H1 (cell line): ENCODE results near the gene MTARC2. TPM values are rescaled to one million over a fixed set of nuclear protein-coding genes. Genes with fewer than 3 reads are reported as not detected.

Experiments used
- CTCF ChIA-PET: fragments of 300-600 bp; sonication (Branson Sonifier 250); formaldehyde crosslinking; loops from one replicate; lab custom pipeline; 2021; ENCODE audit not compliant: partially characterized antibody; lab: Charles Lee
- POLR2A ChIA-PET: fragments of 300-600 bp; sonication (Branson Sonifier 250); formaldehyde crosslinking; loops from one replicate; lab custom pipeline; 2021; ENCODE audit warnings: inconsistent platforms; ENCODE audit not compliant: partially characterized antibody; lab: Charles Lee
- DNase-seq, 2 experiments: peaks; one replicate each; pipeline versions ENCODE4 v3.0.0 to v3.0.0-alpha.2; 2010 to 2022; ENCODE audit warnings: low spot score in 2 of 2, low read depth in 1 of 2, mixed read lengths in 1 of 2
- FAIRE-seq: peaks from 2 replicates; lab custom pipeline; 2011; peaks lifted over from hg19 to GRCh38; lab: Jason Lieb, UNC
- H2AFZ ChIP-seq: 2 replicates; pipeline ENCODE4 v1.8.1; 2012; ENCODE audit warnings: low read length, inconsistent platforms
- H2AK5ac ChIP-seq: 2 replicates; pipeline ENCODE4 v1.6.1; 2013; ENCODE audit warnings: low read depth, low read length
- H2BK120ac ChIP-seq: replicated peaks from 2 replicates; pipeline ENCODE3; 2013; ENCODE audit warnings: low read depth, low read length, inconsistent platforms
- H2BK12ac ChIP-seq: 2 replicates; pipeline ENCODE4 v1.6.1; 2013; ENCODE audit warnings: low read depth, low read length
- H2BK15ac ChIP-seq: 2 replicates; pipeline ENCODE4 v1.6.1; 2013; ENCODE audit warnings: low read length
- H2BK20ac ChIP-seq: 2 replicates; pipeline ENCODE4 v1.6.1; 2013; ENCODE audit warnings: low read length
- H2BK5ac ChIP-seq: 2 replicates; pipeline ENCODE4 v1.6.1; 2013; ENCODE audit warnings: low read depth, low read length
- H3K14ac ChIP-seq: 2 replicates; pipeline ENCODE4 v1.6.1; 2013; ENCODE audit warnings: inconsistent platforms; ENCODE audit not compliant: insufficient read length
- H3K18ac ChIP-seq: 2 replicates; pipeline ENCODE4 v1.6.1; 2013; ENCODE audit warnings: low read length; ENCODE audit errors: extremely low read depth
- H3K23ac ChIP-seq: 2 replicates; pipeline ENCODE4 v1.6.1; 2013; ENCODE audit warnings: inconsistent platforms; ENCODE audit not compliant: insufficient read length
- H3K23me2 ChIP-seq: 2 replicates; pipeline ENCODE4 v1.6.1; 2013; ENCODE audit warnings: low read depth, low read length
- H3K27ac ChIP-seq: 2 replicates; pipeline ENCODE4 v1.6.1; 2011; ENCODE audit warnings: low read depth, low read length, inconsistent platforms
- H3K27me3 ChIP-seq, 4 experiments: replicated peaks in 1 of 4; 1 replicate in 1 of 4; 2 replicates in 3 of 4; pipeline versions ENCODE4 v1.6.1 to v1.8.1; 2011 to 2013; ENCODE audit warnings: low read length in 3 of 4, mild to moderate bottlenecking in 3 of 4, inconsistent platforms in 2 of 4, mixed read lengths in 2 of 4, moderate library complexity in 1 of 4; ENCODE audit not compliant: control insufficient read depth in 3 of 4, insufficient read depth in 3 of 4; ENCODE audit errors: extremely low read depth in 1 of 4
- H3K36me3 ChIP-seq, 4 experiments: 2 replicates each; pipeline versions ENCODE4 v1.6.1 to v1.8.1; 2011 to 2013; ENCODE audit warnings: mild to moderate bottlenecking in 4 of 4, low read length in 3 of 4, moderate library complexity in 2 of 4, control low read depth in 1 of 4, inconsistent platforms in 1 of 4; ENCODE audit not compliant: insufficient read depth in 4 of 4, control insufficient read depth in 2 of 4
- H3K4ac ChIP-seq: replicated peaks from 2 replicates; pipeline ENCODE3; 2013; ENCODE audit warnings: low read length, low read depth, mixed read lengths, inconsistent platforms; ENCODE audit not compliant: insufficient read length
- H3K4me1 ChIP-seq, 4 experiments: replicated peaks in 1 of 4; 1 replicate in 1 of 4; 2 replicates in 3 of 4; pipeline versions ENCODE4 v1.6.1 to v1.8.1; 2011 to 2013; ENCODE audit warnings: low read length in 3 of 4, inconsistent platforms in 2 of 4, mixed read lengths in 1 of 4; ENCODE audit not compliant: insufficient read depth in 4 of 4, control insufficient read depth in 3 of 4
- H3K4me2 ChIP-seq, 2 experiments: 2 replicates each; pipeline versions ENCODE4 v1.6.1 to v1.8.1; 2011 to 2013; ENCODE audit warnings: low read depth in 2 of 2, low read length in 2 of 2, control low read depth in 1 of 2, inconsistent platforms in 1 of 2, mild to moderate bottlenecking in 1 of 2; ENCODE audit not compliant: insufficient read depth in 1 of 2
- H3K4me3 ChIP-seq, 4 experiments: fragments of 200-600, 300-600 bp in 1 of 4; sonication (generic), shearing (Covaris generic), sonication (Bioruptor Twin) in 1 of 4; 2 replicates each; pipeline versions ENCODE4 v1.5.1 to v1.8.1; 2011 to 2016; ENCODE audit warnings: low read length in 4 of 4, low read depth in 3 of 4, control low read depth in 2 of 4, inconsistent platforms in 2 of 4, mild to moderate bottlenecking in 2 of 4, mixed read lengths in 1 of 4, moderate library complexity in 1 of 4; ENCODE audit not compliant: insufficient read depth in 2 of 4; ENCODE audit errors: extremely low read depth in 1 of 4
- H3K56ac ChIP-seq: replicated peaks from 2 replicates; pipeline ENCODE3; 2013; ENCODE audit warnings: low read depth, mild to moderate bottlenecking, mixed read lengths, low read length, inconsistent platforms; ENCODE audit not compliant: insufficient read length
- H3K79me1 ChIP-seq: 2 replicates; pipeline ENCODE4 v1.6.1; 2013; ENCODE audit warnings: low read depth, low read length, control low read depth
- H3K79me2 ChIP-seq, 2 experiments: 2 replicates each; pipeline versions ENCODE4 v1.6.1 to v1.8.1; 2012 to 2013; ENCODE audit warnings: low read length in 2 of 2, mild to moderate bottlenecking in 2 of 2, inconsistent platforms in 1 of 2; ENCODE audit not compliant: insufficient read depth in 2 of 2, control insufficient read depth in 1 of 2
- H3K9ac ChIP-seq, 4 experiments: replicated peaks in 1 of 4; 1 replicate in 1 of 4; 2 replicates in 3 of 4; pipeline versions ENCODE4 v1.6.1 to v1.8.1; 2011 to 2013; ENCODE audit warnings: low read depth in 3 of 4, low read length in 3 of 4, control low read depth in 2 of 4, mild to moderate bottlenecking in 2 of 4, moderate library complexity in 2 of 4, inconsistent platforms in 1 of 4; ENCODE audit errors: extremely low read depth in 1 of 4
- H3K9me3 ChIP-seq, 2 experiments: 2 replicates each; pipeline versions ENCODE4 v1.6.1 to v1.8.1; 2012 to 2013; ENCODE audit warnings: mild to moderate bottlenecking in 2 of 2, moderate library complexity in 2 of 2, control low read depth in 1 of 2, inconsistent platforms in 1 of 2, low read depth in 1 of 2, low read length in 1 of 2, mixed read lengths in 1 of 2; ENCODE audit not compliant: insufficient read depth in 2 of 2
- H4K20me1 ChIP-seq, 2 experiments: replicated peaks in 1 of 2; 2 replicates each; pipeline versions ENCODE3 to v1.8.1; 2011 to 2013; ENCODE audit warnings: inconsistent platforms in 2 of 2, low read length in 2 of 2, mild to moderate bottlenecking in 1 of 2; ENCODE audit not compliant: insufficient read depth in 2 of 2, control insufficient read depth in 1 of 2
- H4K5ac ChIP-seq: 2 replicates; pipeline ENCODE4 v1.6.1; 2013; ENCODE audit warnings: low read length, low read depth, mixed read lengths, inconsistent platforms; ENCODE audit not compliant: insufficient read length
- H4K8ac ChIP-seq: 2 replicates; pipeline ENCODE4 v1.8.0; 2013; ENCODE audit warnings: mild to moderate bottlenecking, moderate library complexity, low read length, inconsistent platforms; ENCODE audit not compliant: insufficient read depth; ENCODE audit errors: extremely low read depth
- H4K91ac ChIP-seq: replicated peaks from 2 replicates; pipeline ENCODE3; 2013; ENCODE audit warnings: low read length, mixed read lengths, inconsistent platforms; ENCODE audit not compliant: insufficient read length
- SP4 ChIP-seq: IDR thresholded peaks from 2 replicates; pipeline ENCODE4 v1.6.1; 2012; ENCODE audit warnings: low read length, inconsistent platforms
- WGBS, 2 experiments: shearing (Covaris generic) in 1 of 2; methylation state at CpG; one replicate each; pipeline versions ENCODE4 v1.1.6 to v1.1.7; 2013 to 2015; ENCODE audit warnings: low lambda C conversion rate in 2 of 2, mixed read lengths in 2 of 2, inconsistent platforms in 1 of 2, low coverage in 1 of 2, missing lambda C conversion rate in 1 of 2; ENCODE audit not compliant: insufficient replicate concordance in 2 of 2, insufficient coverage in 1 of 2, insufficient read length in 1 of 2; ENCODE audit errors: extremely low coverage in 1 of 2, missing lambda C conversion rate in 1 of 2; 5-methylcytosine and 5-hydroxymethylcytosine counted together
- polyA plus RNA-seq, 7 experiments: library from polyadenylated mRNA; depleted of rRNA in 3 of 7; stranded (reverse) in 5 of 7; unstranded in 2 of 7; fragments of >200 nt in 5 of 7; fragments of 200-250 nt in 2 of 7; gene quantifications; 1 replicate in 5 of 7; 2 replicates in 1 of 7; 4 replicates in 1 of 7; pipeline versions ENCODE4 v1.2.1 to v1.2.3, GENCODE V29; 2011 to 2013; ENCODE audit warnings: missing spikeins in 2 of 7, mixed read lengths in 2 of 7
- total RNA-seq: library from RNA; stranded (reverse); fragmentation: NEBNext Ultra II Directional; extraction: Animal tissue kit (Norgen Biotek cat#: 25700); gene quantifications from 2 replicates; pipeline ENCODE4 v1.2.1, GENCODE V29; 2021

The MTARC2 gene
- total and polyA plus RNA-seq, 2 of the 8 experiments (the other 6 are each of a cell fraction or from before 2014, with no cell fraction given), result 7.2 to 7.9 TPM

DNA sequence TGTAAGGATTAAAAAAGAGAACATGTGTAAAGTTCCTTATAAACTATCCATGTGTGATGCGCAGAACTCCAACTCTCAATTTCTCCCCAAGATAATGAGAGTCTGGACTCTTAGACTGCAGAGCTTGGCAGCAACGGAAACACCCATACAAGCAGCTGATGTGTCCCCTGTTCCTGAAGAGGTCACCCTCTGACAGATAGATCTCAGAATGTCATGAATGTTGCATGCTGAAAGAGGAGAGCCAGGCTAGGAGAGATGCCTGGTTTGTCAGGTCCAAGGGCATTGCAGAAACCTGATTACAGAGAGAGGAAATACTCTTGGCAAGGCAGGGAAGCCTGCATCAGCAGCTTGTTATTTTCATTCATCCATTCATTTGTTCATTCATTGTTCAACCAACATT is 62.8 kb downstream of the MTARC2 start:
- ChIA-PET POLR2A (interaction anchor here (2.0 to 2.5 kb wide), 2 partner anchors 24 to 63 kb away, joined by 6 to 15 read pairs; partner anchors contain the start of genes MTARC1 and MTARC2), CTCF (interaction anchor here (0.7 to 3.9 kb wide), 28 partner anchors 8 to 661 kb away, joined by 3 to 30 read pairs (median 5); partner anchors contain the start of gene MTARC2)
- no peaks in the 10 kb centered on the region for H3K23me2 ChIP-seq
- DNase-seq (no peak), FAIRE-seq (no peak)
- TF ChIP-seq SP4, result no peak
- no peak overlapping the region for H2AFZ ChIP-seq
- no peak overlapping the region for H3K23ac ChIP-seq
- no peak overlapping the region for H2BK20ac ChIP-seq
- H4K91ac ChIP-seq, result no peak overlapping the region
- H3K4me1 ChIP-seq, result peaks cover 0 to 6% (median under 1%) of the 10 kb centered on the region in 4 experiments; a peak in 2 of 7 replicates
- no peaks in the 10 kb centered on the region for H3K79me2 ChIP-seq
- no peaks in the 10 kb centered on the region for H3K27me3 ChIP-seq
- no peaks in the 10 kb centered on the region for H3K79me1 ChIP-seq
- no peak overlapping the region for H3K56ac ChIP-seq
- no peaks in the 10 kb centered on the region for H3K9me3 ChIP-seq
- no peak overlapping the region for H3K14ac ChIP-seq
- peaks cover 0 to 15% (median 10%) of the 10 kb centered on the region in 4 experiments; a peak in 4 of 8 replicates for H3K36me3 ChIP-seq
- H3K4me2 ChIP-seq, result no peak overlapping the region
- H4K5ac ChIP-seq, result no peak overlapping the region
- no peak overlapping the region for H3K4me3 ChIP-seq
- no peak overlapping the region for H2BK120ac ChIP-seq
- H2BK5ac ChIP-seq, result no peak overlapping the region
- WGBS, 2 experiments, result 95% methylated on average over 2 of the region's 2 CpGs; no CpG with 5 or more reads in 1 of the 2 experiments
- no peak overlapping the region for H3K27ac ChIP-seq
- no peak overlapping the region for H3K9ac ChIP-seq
- H2AK5ac ChIP-seq, result 0 out of 2 replicates have a peak overlapping the region, but pooled peaks have one; percentile 16
- peaks cover 0 to 6% of the 10 kb centered on the region in 2 experiments for H4K20me1 ChIP-seq
- H3K4ac ChIP-seq, result no peak overlapping the region
- H2BK12ac ChIP-seq, result no peak overlapping the region
- no peak overlapping the region for H4K8ac ChIP-seq
- no peak overlapping the region for H3K18ac ChIP-seq
- H2BK15ac ChIP-seq, result no peak overlapping the region
